Astrocyte (in vitro differentiated cells and primary cell): ENCODE results near the gene MTMR4. TPM values are rescaled to one million over a fixed set of nuclear protein-coding genes. Genes with fewer than 3 reads are reported as not detected.
A peak's percentile ranks its signal among the peaks of the same experiment; 100 is the strongest.

ENCODE experiments used
- DNase-seq: peaks from one replicate; pipeline ENCODE4 v3.0.0-alpha.2; 2010; ENCODE audit warnings: low read depth
- FAIRE-seq: peaks from 2 replicates; lab custom pipeline; 2011; peaks lifted over from hg19 to GRCh38; lab: Jason Lieb, UNC
- H2AFZ ChIP-seq: 2 replicates; pipeline ENCODE4 v1.6.0; 2012; ENCODE audit warnings: low read depth, low read length, inconsistent platforms
- H3K27ac ChIP-seq: 2 replicates; pipeline ENCODE4 v1.5.1; 2011; ENCODE audit warnings: low read depth, low read length, inconsistent platforms
- H3K27me3 ChIP-seq: 2 replicates; pipeline ENCODE4 v1.6.0; 2011; ENCODE audit warnings: low read length, inconsistent platforms; ENCODE audit not compliant: insufficient read depth
- H3K36me3 ChIP-seq: 2 replicates; pipeline ENCODE4 v1.5.1; 2011; ENCODE audit warnings: low read length, inconsistent platforms; ENCODE audit not compliant: insufficient read depth
- H3K4me1 ChIP-seq: 2 replicates; pipeline ENCODE4 v1.5.1; 2011; ENCODE audit warnings: low read length, inconsistent platforms; ENCODE audit not compliant: insufficient read depth
- H3K4me2 ChIP-seq: 2 replicates; pipeline ENCODE4 v1.6.0; 2012; ENCODE audit warnings: low read length, inconsistent platforms
- H3K4me3 ChIP-seq: 2 replicates; pipeline ENCODE4 v1.5.1; 2011; ENCODE audit warnings: low read depth, mild to moderate bottlenecking, low read length, inconsistent platforms; ENCODE audit not compliant: insufficient read depth
- H3K79me2 ChIP-seq: 2 replicates; pipeline ENCODE4 v1.6.0; 2012; ENCODE audit warnings: mild to moderate bottlenecking, low read length, inconsistent platforms; ENCODE audit not compliant: insufficient read depth
- H3K9ac ChIP-seq: 2 replicates; pipeline ENCODE4 v1.6.0; 2012; ENCODE audit warnings: mild to moderate bottlenecking, low read length, inconsistent platforms
- H3K9me3 ChIP-seq: 2 replicates; pipeline ENCODE4 v1.5.1; 2012; ENCODE audit warnings: low read depth, mild to moderate bottlenecking, low read length, inconsistent platforms; ENCODE audit not compliant: insufficient read depth
- H4K20me1 ChIP-seq: 2 replicates; pipeline ENCODE4 v1.6.0; 2012; ENCODE audit warnings: low read length, inconsistent platforms; ENCODE audit not compliant: insufficient read depth
- H3K27ac Mint-ChIP-seq: one replicate; pipeline ENCODE4 v1.8.0; 2021; ENCODE audit warnings: mild to moderate bottlenecking, mixed read lengths; ENCODE audit not compliant: unreplicated experiment
- H3K27me3 Mint-ChIP-seq: one replicate; pipeline ENCODE4 v1.8.0; 2021; ENCODE audit warnings: low read depth, mixed read lengths; ENCODE audit not compliant: unreplicated experiment
- H3K36me3 Mint-ChIP-seq: one replicate; pipeline ENCODE4 v1.8.0; 2021; ENCODE audit warnings: low read depth, mixed read lengths; ENCODE audit not compliant: unreplicated experiment
- H3K4me1 Mint-ChIP-seq: one replicate; pipeline ENCODE4 v1.8.0; 2021; ENCODE audit warnings: low read depth, mixed read lengths; ENCODE audit not compliant: unreplicated experiment
- H3K4me3 Mint-ChIP-seq: one replicate; pipeline ENCODE4 v1.8.0; 2021; ENCODE audit warnings: mild to moderate bottlenecking, moderate library complexity, mixed read lengths; ENCODE audit not compliant: unreplicated experiment
- H3K9me3 Mint-ChIP-seq: one replicate; pipeline ENCODE4 v1.8.0; 2021; ENCODE audit warnings: mild to moderate bottlenecking, mixed read lengths; ENCODE audit not compliant: unreplicated experiment
- CTCF ChIP-seq: IDR thresholded peaks from 2 replicates; pipeline ENCODE4 v1.5.1; 2011; ENCODE audit warnings: low read depth, mild to moderate bottlenecking, inconsistent platforms, low read length, moderate library complexity; ENCODE audit not compliant: insufficient read depth
- EZH2 ChIP-seq: IDR thresholded peaks from 2 replicates; pipeline ENCODE4 v1.6.1; 2012; ENCODE audit warnings: mild to moderate bottlenecking, low read length, inconsistent platforms; ENCODE audit not compliant: insufficient read depth
- total RNA-seq: library from RNA; stranded (reverse); gene quantifications from 2 replicates; pipeline ENCODE4 v1.2.1, GENCODE V29; 2021

The MTMR4 gene
- total RNA-seq, 1 donor from 2014 or later: 17.6 TPM

GRCh38 chr17:58508341-58509067 lies 5.9 kb downstream of the MTMR4 start:
- no peak overlapping the region for H3K27ac Mint-ChIP-seq
- no peaks in the 10 kb centered on the region for H3K27me3 ChIP-seq
- DNase-seq (no peak), FAIRE-seq (no peak)
- H3K36me3 Mint-ChIP-seq: peaks cover 26% of the 10 kb centered on the region
- peaks cover 10% of the 10 kb centered on the region for H3K4me1 ChIP-seq
- H3K4me3 ChIP-seq: no peak overlapping the region
- H2AFZ ChIP-seq: no peak overlapping the region
- H3K36me3 ChIP-seq: peaks cover 35% of the 10 kb centered on the region
- no peak overlapping the region for H3K4me3 Mint-ChIP-seq
- no peak overlapping the region for H3K27ac ChIP-seq
- no peak for TF ChIP-seq EZH2
- no peak for TF ChIP-seq CTCF
- no peaks in the 10 kb centered on the region for H3K9me3 ChIP-seq
- H3K9me3 Mint-ChIP-seq: no peaks in the 10 kb centered on the region
- peaks cover 1% of the 10 kb centered on the region for H3K79me2 ChIP-seq
- H3K4me1 Mint-ChIP-seq: peaks cover 4% of the 10 kb centered on the region
- H3K9ac ChIP-seq: no peak overlapping the region
- no peak overlapping the region for H3K4me2 ChIP-seq
- peaks cover 23% of the 10 kb centered on the region for H4K20me1 ChIP-seq
- H3K27me3 Mint-ChIP-seq: peaks cover 2% of the 10 kb centered on the region

GRCh38 chr17:58507123-58507634 lies 7.3 kb downstream of the MTMR4 start:
- no peak for FAIRE-seq
- H3K36me3 Mint-ChIP-seq: peaks cover 30% of the 10 kb centered on the region
- Histone ChIP-seq H3K27me3 (no peaks in the 10 kb centered on the region), H3K9ac (peak overlapping the region; percentile 22), H3K9me3 (no peaks in the 10 kb centered on the region), H3K4me1 (peaks cover 7% of the 10 kb centered on the region), H3K4me3 (no peak overlapping the region), H3K36me3 (peaks cover 38% of the 10 kb centered on the region), H4K20me1 (peaks cover 10% of the 10 kb centered on the region), H3K27ac (peak overlapping the region; percentile 58), H3K79me2 (no peaks in the 10 kb centered on the region), H3K4me2 (no peak overlapping the region), H2AFZ (no peak overlapping the region)
- H3K27me3 Mint-ChIP-seq: no peaks in the 10 kb centered on the region
- no peak overlapping the region for H3K27ac Mint-ChIP-seq
- no peaks in the 10 kb centered on the region for H3K9me3 Mint-ChIP-seq
- no peak overlapping the region for H3K4me3 Mint-ChIP-seq
- no peak for DNase-seq
- TF ChIP-seq EZH2 (no peak), CTCF (no peak)
- no peaks in the 10 kb centered on the region for H3K4me1 Mint-ChIP-seq
